Measurements from ENCODE around the gene FOXL3.

DNA sequence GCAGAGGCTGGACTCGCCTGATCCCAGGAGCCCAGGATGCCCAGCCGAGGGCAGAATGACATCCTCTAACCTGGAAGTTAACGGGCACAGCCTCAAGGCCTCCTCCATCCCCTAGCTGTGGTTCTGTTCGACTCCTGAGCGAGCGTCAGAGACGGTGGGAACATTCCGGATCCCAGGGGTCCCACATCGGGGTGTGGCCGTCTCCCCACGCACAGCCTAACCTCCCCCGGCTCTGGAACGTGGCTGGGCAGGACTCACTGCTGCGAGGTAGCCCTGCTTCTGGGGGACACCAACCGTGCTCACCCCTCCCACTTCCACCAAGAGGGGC lies 8.4 kb downstream of the FOXL3 start:
- TF ChIP-seq, protein P1, sequence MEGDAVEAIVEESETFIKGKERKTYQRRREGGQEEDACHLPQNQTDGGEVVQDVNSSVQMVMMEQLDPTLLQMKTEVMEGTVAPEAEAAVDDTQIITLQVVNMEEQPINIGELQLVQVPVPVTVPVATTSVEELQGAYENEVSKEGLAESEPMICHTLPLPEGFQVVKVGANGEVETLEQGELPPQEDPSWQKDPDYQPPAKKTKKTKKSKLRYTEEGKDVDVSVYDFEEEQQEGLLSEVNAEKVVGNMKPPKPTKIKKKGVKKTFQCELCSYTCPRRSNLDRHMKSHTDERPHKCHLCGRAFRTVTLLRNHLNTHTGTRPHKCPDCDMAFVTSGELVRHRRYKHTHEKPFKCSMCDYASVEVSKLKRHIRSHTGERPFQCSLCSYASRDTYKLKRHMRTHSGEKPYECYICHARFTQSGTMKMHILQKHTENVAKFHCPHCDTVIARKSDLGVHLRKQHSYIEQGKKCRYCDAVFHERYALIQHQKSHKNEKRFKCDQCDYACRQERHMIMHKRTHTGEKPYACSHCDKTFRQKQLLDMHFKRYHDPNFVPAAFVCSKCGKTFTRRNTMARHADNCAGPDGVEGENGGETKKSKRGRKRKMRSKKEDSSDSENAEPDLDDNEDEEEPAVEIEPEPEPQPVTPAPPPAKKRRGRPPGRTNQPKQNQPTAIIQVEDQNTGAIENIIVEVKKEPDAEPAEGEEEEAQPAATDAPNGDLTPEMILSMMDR (IDR thresholded peaks at IDR 0.05) = no peak
- no peak for TF ChIP-seq RELA (CRISPR knock-in tag; IDR thresholded peaks at IDR 0.05; ENCODE audit: borderline replicate concordance)
- no peak for TF ChIP-seq GRHL2 (CRISPR knock-in tag; IDR thresholded peaks at IDR 0.05; ENCODE audit: insufficient replicate concordance, severe bottlenecking)
- TF ChIP-seq, protein P2, sequence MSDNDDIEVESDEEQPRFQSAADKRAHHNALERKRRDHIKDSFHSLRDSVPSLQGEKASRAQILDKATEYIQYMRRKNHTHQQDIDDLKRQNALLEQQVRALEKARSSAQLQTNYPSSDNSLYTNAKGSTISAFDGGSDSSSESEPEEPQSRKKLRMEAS (CRISPR knock-in tag; IDR thresholded peaks at IDR 0.05) = no peak
- no peak for TF ChIP-seq NFE2L1 (CRISPR knock-in tag; IDR thresholded peaks at IDR 0.05)
- no peak for TF ChIP-seq CREM (CRISPR knock-in tag; IDR thresholded peaks at IDR 0.05)
- no peak for TF ChIP-seq ZNF396 (CRISPR knock-in tag; IDR thresholded peaks at IDR 0.05; ENCODE audit: borderline replicate concordance)
- TF ChIP-seq ZNF416 (CRISPR knock-in tag; IDR thresholded peaks at IDR 0.05) = no peak
- TF ChIP-seq, protein P3, sequence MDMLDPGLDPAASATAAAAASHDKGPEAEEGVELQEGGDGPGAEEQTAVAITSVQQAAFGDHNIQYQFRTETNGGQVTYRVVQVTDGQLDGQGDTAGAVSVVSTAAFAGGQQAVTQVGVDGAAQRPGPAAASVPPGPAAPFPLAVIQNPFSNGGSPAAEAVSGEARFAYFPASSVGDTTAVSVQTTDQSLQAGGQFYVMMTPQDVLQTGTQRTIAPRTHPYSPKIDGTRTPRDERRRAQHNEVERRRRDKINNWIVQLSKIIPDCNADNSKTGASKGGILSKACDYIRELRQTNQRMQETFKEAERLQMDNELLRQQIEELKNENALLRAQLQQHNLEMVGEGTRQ (CRISPR knock-in tag; IDR thresholded peaks at IDR 0.05) = no peak
- no peak for TF ChIP-seq ELF4 (CRISPR knock-in tag; IDR thresholded peaks at IDR 0.05; ENCODE audit: low read depth)
